PFSK-1 (cell line): ENCODE data around the gene TRDN.

Experiments used
- FOXP2 ChIP-seq: optimal IDR thresholded peaks from 2 replicates; pipeline ENCODE3; 2011; ENCODE audit warnings: borderline replicate concordance, control low read depth, inconsistent platforms; ENCODE audit not compliant: insufficient read depth; ENCODE audit errors: extremely low read length, extremely low read depth
- POLR2AphosphoS5 ChIP-seq: IDR thresholded peaks from 2 replicates; pipeline ENCODE4 v1.6.1; 2012; ENCODE audit warnings: low read depth, mild to moderate bottlenecking, control low read depth, low read length, moderate library complexity
- SIN3A ChIP-seq: IDR thresholded peaks from 2 replicates; pipeline ENCODE4 v1.6.1; 2012; ENCODE audit warnings: mild to moderate bottlenecking, low read length, moderate library complexity, borderline replicate concordance; ENCODE audit not compliant: insufficient read depth
- TAF1 ChIP-seq: IDR thresholded peaks from 2 replicates; pipeline ENCODE4 v1.6.1; 2012; ENCODE audit warnings: low read length, control low read depth, borderline replicate concordance; ENCODE audit not compliant: insufficient read depth
- TF ChIP-seq, protein P1 (sequence below), 2 experiments: IDR thresholded peaks; 2 replicates each; pipeline versions ENCODE4 v1.6.1 to v1.8.0; 2011 to 2012; ENCODE audit warnings: low read depth in 2 of 2, low read length in 2 of 2, control low read depth in 1 of 2, inconsistent platforms in 1 of 2, mild to moderate bottlenecking in 1 of 2, moderate library complexity in 1 of 2; ENCODE audit not compliant: insufficient read depth in 1 of 2

The TRDN gene

GRCh38 chr6:123546537-123546936 is 90.2 kb downstream of the TRDN start:
- TF ChIP-seq TAF1: no peak
- no peak for TF ChIP-seq FOXP2
- TF ChIP-seq, protein P1, sequence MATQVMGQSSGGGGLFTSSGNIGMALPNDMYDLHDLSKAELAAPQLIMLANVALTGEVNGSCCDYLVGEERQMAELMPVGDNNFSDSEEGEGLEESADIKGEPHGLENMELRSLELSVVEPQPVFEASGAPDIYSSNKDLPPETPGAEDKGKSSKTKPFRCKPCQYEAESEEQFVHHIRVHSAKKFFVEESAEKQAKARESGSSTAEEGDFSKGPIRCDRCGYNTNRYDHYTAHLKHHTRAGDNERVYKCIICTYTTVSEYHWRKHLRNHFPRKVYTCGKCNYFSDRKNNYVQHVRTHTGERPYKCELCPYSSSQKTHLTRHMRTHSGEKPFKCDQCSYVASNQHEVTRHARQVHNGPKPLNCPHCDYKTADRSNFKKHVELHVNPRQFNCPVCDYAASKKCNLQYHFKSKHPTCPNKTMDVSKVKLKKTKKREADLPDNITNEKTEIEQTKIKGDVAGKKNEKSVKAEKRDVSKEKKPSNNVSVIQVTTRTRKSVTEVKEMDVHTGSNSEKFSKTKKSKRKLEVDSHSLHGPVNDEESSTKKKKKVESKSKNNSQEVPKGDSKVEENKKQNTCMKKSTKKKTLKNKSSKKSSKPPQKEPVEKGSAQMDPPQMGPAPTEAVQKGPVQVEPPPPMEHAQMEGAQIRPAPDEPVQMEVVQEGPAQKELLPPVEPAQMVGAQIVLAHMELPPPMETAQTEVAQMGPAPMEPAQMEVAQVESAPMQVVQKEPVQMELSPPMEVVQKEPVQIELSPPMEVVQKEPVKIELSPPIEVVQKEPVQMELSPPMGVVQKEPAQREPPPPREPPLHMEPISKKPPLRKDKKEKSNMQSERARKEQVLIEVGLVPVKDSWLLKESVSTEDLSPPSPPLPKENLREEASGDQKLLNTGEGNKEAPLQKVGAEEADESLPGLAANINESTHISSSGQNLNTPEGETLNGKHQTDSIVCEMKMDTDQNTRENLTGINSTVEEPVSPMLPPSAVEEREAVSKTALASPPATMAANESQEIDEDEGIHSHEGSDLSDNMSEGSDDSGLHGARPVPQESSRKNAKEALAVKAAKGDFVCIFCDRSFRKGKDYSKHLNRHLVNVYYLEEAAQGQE (IDR thresholded peaks at IDR 0.05; ENCODE audit: insufficient read depth in 1 of 2, low read depth in 2 of 2, low read length in 2 of 2): no peak
- TF ChIP-seq POLR2AphosphoS5: no peak
- TF ChIP-seq SIN3A: no peak

DNA sequence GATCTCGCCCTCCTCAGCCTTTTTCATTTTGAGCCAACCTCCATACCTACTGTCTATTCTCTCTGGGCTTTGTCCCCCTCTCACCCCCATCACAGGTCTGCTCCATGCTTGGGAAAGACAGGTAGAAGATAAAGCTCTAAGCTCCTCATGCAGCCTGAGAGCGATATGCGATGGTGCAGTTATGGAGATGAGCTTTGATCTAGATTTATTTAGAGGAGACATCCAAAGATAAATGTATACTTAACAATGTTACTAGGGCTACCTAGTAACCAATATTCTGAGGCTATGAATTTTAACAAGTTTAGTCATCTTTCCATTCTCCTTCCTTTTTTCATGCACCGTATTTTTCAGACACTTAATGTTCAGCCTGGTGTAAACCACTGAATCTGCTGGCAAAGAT is 95.3 kb downstream of the TRDN start:
- TF ChIP-seq TAF1 (no peak), POLR2AphosphoS5 (no peak), SIN3A (no peak), FOXP2 (no peak)
- TF ChIP-seq, protein P1 (IDR thresholded peaks at IDR 0.05; ENCODE audit: insufficient read depth in 1 of 2, low read depth in 2 of 2, low read length in 2 of 2): no peak

- no peak for TF ChIP-seq POLR2AphosphoS5
- TF ChIP-seq SIN3A: no peak
- TF ChIP-seq FOXP2: no peak
- TF ChIP-seq TAF1: no peak
- TF ChIP-seq, protein P1 (IDR thresholded peaks at IDR 0.05; ENCODE audit: insufficient read depth in 1 of 2, low read depth in 2 of 2, low read length in 2 of 2): no peak
Measured at GRCh38 chr6:123533862-123534648, 102.7 kb downstream of the TRDN start.

GRCh38 chr6:123529843-123530242 is 106.9 kb downstream of the TRDN start:
- no peak for TF ChIP-seq POLR2AphosphoS5
- TF ChIP-seq SIN3A: no peak
- TF ChIP-seq, protein P1 (IDR thresholded peaks at IDR 0.05; ENCODE audit: insufficient read depth in 1 of 2, low read depth in 2 of 2, low read length in 2 of 2): no peak
- no peak for TF ChIP-seq TAF1

- TF ChIP-seq POLR2AphosphoS5 (no peak), SIN3A (no peak), TAF1 (no peak), FOXP2 (no peak)
- TF ChIP-seq, protein P1 (IDR thresholded peaks at IDR 0.05; ENCODE audit: insufficient read depth in 1 of 2, low read depth in 2 of 2, low read length in 2 of 2): no peak
Measured at GRCh38 chr6:123529058-123529457, 107.7 kb downstream of the TRDN start.
